Left forelimb (tissue), 1 donor: ENCODE results near the gene TBC1D17.
A peak's percentile ranks its signal among the peaks of the same experiment; 100 is the strongest.

Experiments used
- DNase-seq: peaks from one replicate; pipeline ENCODE4 v3.0.0-alpha.2; 2018; ENCODE audit warnings: low spot score

The TBC1D17 gene

GRCh38 chr19:49877879-49878743, 609 bp downstream of the TBC1D17 start:
- peak; percentile 99 for DNase-seq

GRCh38 chr19:49878744-49879070, 1.2 kb downstream of the TBC1D17 start:
- no peak for DNase-seq

- DNase-seq = no peak
Measured at GRCh38 chr19:49879243-49879963, 1.9 kb downstream of the TBC1D17 start.

- DNase-seq = no peak
Measured at GRCh38 chr19:49880162-49880869, 2.8 kb downstream of the TBC1D17 start.

GRCh38 chr19:49881186-49881585, 3.7 kb downstream of the TBC1D17 start:
- DNase-seq = no peak

GRCh38 chr19:49881672-49882394, 4.3 kb downstream of the TBC1D17 start:
- DNase-seq = no peak

GRCh38 chr19:49882643-49883042, 5.1 kb downstream of the TBC1D17 start:
- no peak for DNase-seq

GRCh38 chr19:49883094-49883493, 5.6 kb downstream of the TBC1D17 start:
- no peak for DNase-seq

GRCh38 chr19:49884109-49884508, 6.6 kb downstream of the TBC1D17 start:
- DNase-seq = no peak

- no peak for DNase-seq
Measured at GRCh38 chr19:49884760-49885159, 7.3 kb downstream of the TBC1D17 start.

- DNase-seq = no peak
Measured at GRCh38 chr19:49887037-49887664, 9.6 kb downstream of the TBC1D17 start.

- no peak for DNase-seq
Measured at GRCh38 chr19:49887665-49888509, 10.4 kb downstream of the TBC1D17 start.

- no peak for DNase-seq
Measured at GRCh38 chr19:49888510-49888824, 11.0 kb downstream of the TBC1D17 start.

- DNase-seq = no peak
Measured at GRCh38 chr19:49889038-49889686, 11.7 kb downstream of the TBC1D17 start.

GRCh38 chr19:49889687-49890348, 12.3 kb downstream of the TBC1D17 start:
- peak; percentile 83 for DNase-seq

- no peak for DNase-seq
Measured at GRCh38 chr19:49890349-49891311, 13.1 kb downstream of the TBC1D17 start.

GRCh38 chr19:49891393-49891792, 13.9 kb downstream of the TBC1D17 start:
- no peak for DNase-seq

- DNase-seq = no peak
Measured at GRCh38 chr19:49892716-49893115, 15.2 kb downstream of the TBC1D17 start.
